ENCODE measurements around the gene ATR.
"Not testable (repeated sequence)": the region's sequence is repeated elsewhere in the genome, so short reads cannot be mapped to it uniquely, and the experiment has no call there.

DNA sequence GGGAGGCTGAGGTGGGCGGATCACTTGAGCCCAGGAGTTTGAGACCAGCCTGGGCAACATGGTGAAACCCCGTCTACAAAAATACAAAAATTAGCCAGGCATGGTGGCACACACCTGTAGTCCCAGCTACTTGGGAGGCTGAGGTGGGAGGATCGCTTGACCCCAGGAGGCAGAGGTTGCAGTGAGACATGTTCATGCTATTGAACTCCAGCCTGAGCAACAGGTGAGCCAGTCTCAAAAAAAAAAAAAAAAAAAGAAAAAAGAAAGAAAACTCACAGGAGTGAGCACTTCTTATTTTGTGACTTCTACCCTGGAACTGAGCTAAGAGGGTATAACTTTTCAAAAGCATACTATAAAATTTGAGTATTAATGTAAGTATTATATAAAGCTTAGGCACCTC lies 4.3 kb downstream of the ATR start:
- not testable (repeated sequence) for TF ChIP-seq POLR2AphosphoS5 (IDR thresholded peaks at IDR 0.05; ENCODE audit: borderline replicate concordance, low read depth, low read length); EZH2 (IDR thresholded peaks at IDR 0.05); FOXP2 (optimal IDR thresholded peaks at IDR 0.05; ENCODE audit: control extremely low read depth, extremely low read length, insufficient read depth)

Measured in SK-N-MC (cell line).